Naive thymus-derived CD4-positive, alpha-beta T cell (primary cell): ENCODE results near the gene TTLL5. TPM values are rescaled to one million over a fixed set of nuclear protein-coding genes. Genes with fewer than 3 reads are reported as not detected.
A peak's percentile ranks its signal among the peaks of the same experiment; 100 is the strongest.

Experiments used
- ATAC-seq: fragments of 150-1000 bp; cut with Tn5 transposase; 2 replicates; pipeline ENCODE4 v1.10.0; 2021; ENCODE audit warnings: mild to moderate bottlenecking, moderate library complexity
- CTCF ChIA-PET: fragments of 350-600 bp; sonication (Branson Sonifier 250); formaldehyde crosslinking; loops from one replicate; lab custom pipeline; 2021; ENCODE audit warnings: antibody characterized with exemption; lab: Charles Lee
- POLR2A ChIA-PET: fragments of 350-600 bp; sonication (Branson Sonifier 250); formaldehyde crosslinking; loops from one replicate; lab custom pipeline; 2021; ENCODE audit warnings: antibody characterized with exemption, inconsistent platforms; lab: Charles Lee
- DNase-seq, 9 donors: peaks; one replicate each; pipeline versions ENCODE4 v3.0.0 to v3.0.0-alpha.2; 2020 to 2022; ENCODE audit warnings: mixed read lengths in 1 of 9
- H3K27ac ChIP-seq: one replicate; pipeline ENCODE4 v1.7.0; 2013; ENCODE audit warnings: mild to moderate bottlenecking, low read depth, low read length, moderate library complexity
- H3K27me3 ChIP-seq, 2 donors: one replicate each; pipeline ENCODE4 v1.7.0; 2013; ENCODE audit warnings: low read length in 2 of 2, mild to moderate bottlenecking in 2 of 2, moderate library complexity in 2 of 2; ENCODE audit not compliant: control insufficient read depth in 2 of 2, insufficient read depth in 2 of 2
- H3K36me3 ChIP-seq, 3 experiments: 1 replicate in 2 of 3; 2 replicates in 1 of 3; pipeline ENCODE4 v1.7.0; 2013; ENCODE audit warnings: low read length in 3 of 3, mild to moderate bottlenecking in 3 of 3, moderate library complexity in 1 of 3; ENCODE audit not compliant: insufficient read depth in 3 of 3, control insufficient read depth in 2 of 3
- H3K4me1 ChIP-seq, 2 donors: one replicate each; pipeline ENCODE4 v1.7.0; 2013; ENCODE audit warnings: low read length in 2 of 2, mild to moderate bottlenecking in 2 of 2, moderate library complexity in 1 of 2; ENCODE audit not compliant: control insufficient read depth in 2 of 2, insufficient read depth in 2 of 2
- H3K4me3 ChIP-seq: 2 replicates; pipeline ENCODE4 v1.7.0; 2013; ENCODE audit warnings: mild to moderate bottlenecking, low read length
- H3K9me3 ChIP-seq, 3 experiments: 1 replicate in 2 of 3; 2 replicates in 1 of 3; pipeline ENCODE4 v1.7.0; 2013; ENCODE audit warnings: low read length in 3 of 3; ENCODE audit not compliant: control insufficient read depth in 2 of 3
- H3K27ac Mint-ChIP-seq, 9 donors: one replicate each; pipeline ENCODE4 v1.8.0; 2020 to 2022; ENCODE audit warnings: mixed read lengths in 9 of 9, mild to moderate bottlenecking in 8 of 9, moderate library complexity in 5 of 9, inconsistent platforms in 2 of 9
- H3K27me3 Mint-ChIP-seq, 5 donors: one replicate each; pipeline ENCODE4 v1.8.0; 2021 to 2022; ENCODE audit warnings: mixed read lengths in 5 of 5, mild to moderate bottlenecking in 1 of 5
- H3K36me3 Mint-ChIP-seq, 5 donors: one replicate each; pipeline ENCODE4 v1.8.0; 2020 to 2022; ENCODE audit warnings: mixed read lengths in 5 of 5, mild to moderate bottlenecking in 3 of 5, inconsistent platforms in 1 of 5
- H3K4me1 Mint-ChIP-seq, 7 donors: one replicate each; pipeline ENCODE4 v1.8.0; 2020 to 2022; ENCODE audit warnings: mixed read lengths in 7 of 7, mild to moderate bottlenecking in 3 of 7, inconsistent platforms in 1 of 7
- H3K4me3 Mint-ChIP-seq, 10 donors: one replicate each; pipeline ENCODE4 v1.8.0; 2020 to 2022; ENCODE audit warnings: mild to moderate bottlenecking in 10 of 10, mixed read lengths in 10 of 10, moderate library complexity in 6 of 10, inconsistent platforms in 2 of 10
- H3K9me3 Mint-ChIP-seq, 11 donors: one replicate each; pipeline ENCODE4 v1.8.0; 2020 to 2022; ENCODE audit warnings: mixed read lengths in 11 of 11, mild to moderate bottlenecking in 4 of 11, inconsistent platforms in 1 of 11, moderate library complexity in 1 of 11
- intact Hi-C, 2 donors: fragments of 100-400 bp; cut with micrococcal nuclease; formaldehyde crosslinking; loops; one replicate each; pipeline ENCODE4 v1.15.1; 2023
- polyA plus RNA-seq, 2 donors: library from polyadenylated mRNA; unstranded; fragments of 300-500 nt; fragmentation: Illumina TruSeq; gene quantifications; one replicate each; pipeline ENCODE4 v1.2.3, GENCODE V29; 2021
- total RNA-seq, 6 experiments: library from RNA in 5 of 6; stranded (reverse) in 5 of 6; gene quantifications; 1 replicate in 5 of 6; 2 replicates in 1 of 6; pipeline ENCODE4 v1.2.3 and lab custom pipeline; 2021 to 2026

The TTLL5 gene
- total and polyA plus RNA-seq, 7 experiments from 2014 or later = 7.8 to 31.4 (median 21.5) TPM

DNA sequence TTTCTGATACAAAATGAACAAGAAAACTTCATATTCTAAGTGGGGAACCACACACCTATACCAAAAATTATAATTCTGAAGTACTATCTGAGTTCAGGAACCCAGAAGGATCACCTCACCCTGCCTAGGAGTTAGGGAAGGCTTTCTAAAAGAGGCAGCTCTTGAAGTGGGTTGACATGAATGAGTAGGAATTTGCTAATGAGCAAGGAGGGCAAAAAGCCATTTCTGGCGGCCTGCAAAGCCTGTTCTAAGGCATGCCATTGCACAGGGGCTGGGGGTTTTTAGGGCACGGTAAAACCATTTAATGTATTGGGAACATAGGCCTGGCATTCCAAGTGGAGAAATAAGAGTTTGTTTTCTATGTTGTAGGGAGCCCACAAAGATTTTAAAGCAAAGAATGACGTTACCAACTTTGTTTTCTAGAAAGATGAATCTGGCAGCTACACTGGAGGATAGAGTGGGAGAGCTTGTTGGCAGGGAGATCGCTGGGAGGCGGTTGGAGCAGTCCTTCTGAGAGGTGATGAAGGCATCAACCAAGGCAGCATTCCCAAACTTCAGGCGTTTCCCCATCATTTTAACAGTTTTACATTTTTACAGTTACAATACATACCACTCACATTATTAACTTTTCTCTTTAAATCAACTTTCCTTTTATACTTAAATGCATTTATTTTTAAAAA is 338.6 kb downstream of the TTLL5 start:
- Histone ChIP-seq H3K27me3 (no peaks in the 10 kb centered on the region), H3K36me3 (peaks cover 0 to 55% (median 4%) of the 10 kb centered on the region in 3 experiments), H3K27ac (no peak overlapping the region), H3K9me3 (no peaks in the 10 kb centered on the region), H3K4me3 (no peak overlapping the region), H3K4me1 (no peaks in the 10 kb centered on the region)
- Mint-ChIP-seq H3K4me3 (no peak overlapping the region), H3K9me3 (peaks cover 0 to 17% (median 11%) of the 10 kb centered on the region in 11 donors), H3K27ac (no peak overlapping the region), H3K27me3 (no peaks in the 10 kb centered on the region), H3K4me1 (no peaks in the 10 kb centered on the region), H3K36me3 (peaks cover 14 to 58% (median 54%) of the 10 kb centered on the region in 5 donors)
- ATAC-seq = no peak
- ChIA-PET POLR2A (no interaction called here), CTCF (no interaction called here)
- no peak for DNase-seq
- intact Hi-C loops = no loop called here

DNA sequence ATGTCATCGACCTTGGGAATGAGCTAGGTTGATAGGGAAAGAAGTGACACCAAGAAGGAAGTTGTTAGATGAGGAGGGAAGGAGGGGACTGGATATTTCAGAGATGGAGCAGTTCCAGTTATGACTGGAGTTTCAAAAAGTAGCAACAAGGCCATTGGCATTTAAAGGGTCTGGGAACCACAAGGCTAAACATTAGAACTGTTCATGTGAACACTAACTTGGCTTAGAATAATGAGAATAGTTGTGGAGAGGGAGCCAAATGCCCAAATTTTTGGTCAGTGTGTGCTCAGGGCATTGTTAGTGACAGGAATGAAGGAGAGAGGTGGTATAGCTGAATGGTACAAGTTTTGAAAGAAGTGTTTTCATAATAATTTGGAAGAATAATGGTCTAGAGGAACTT is 341.3 kb downstream of the TTLL5 start:
- Histone ChIP-seq H3K9me3 (no peaks in the 10 kb centered on the region), H3K4me1 (no peaks in the 10 kb centered on the region), H3K27me3 (no peaks in the 10 kb centered on the region), H3K36me3 (peaks cover 0 to 42% (median 0%) of the 10 kb centered on the region in 3 experiments), H3K27ac (no peak overlapping the region), H3K4me3 (no peak overlapping the region)
- ATAC-seq (no peak), DNase-seq (no peak)
- Mint-ChIP-seq H3K36me3 (peaks cover 20 to 70% (median 65%) of the 10 kb centered on the region in 5 donors), H3K27me3 (no peaks in the 10 kb centered on the region), H3K4me3 (no peak overlapping the region), H3K27ac (peak overlapping the region in 1 of 9 donors; percentile 16), H3K9me3 (peaks cover 0 to 29% (median 14%) of the 10 kb centered on the region in 11 donors), H3K4me1 (no peaks in the 10 kb centered on the region)
- CTCF ChIA-PET = interaction anchor here (0.6 kb wide), 1 partner anchor 1658 kb away, joined by 5 read pairs; no protein-coding TSS in a partner anchor
- intact Hi-C loops = no loop called here
- POLR2A ChIA-PET = no interaction called here

Other genes with a start within 250 kb of the TTLL5 start
- gene JDP2, start 233.2 kb upstream of the TTLL5 start, total RNA-seq = 10 to 100 TPM in 1 of 5 experiments, 1 to 10 TPM in 2, under 1 TPM in 2; 0.86 to 29.0 (median 1.5) TPM
- gene JDP2, start 233.2 kb upstream of the TTLL5 start, polyA plus RNA-seq = not detected
- gene BATF, start 138.8 kb upstream of the TTLL5 start, total RNA-seq = 10 to 100 TPM in 3 of 5 experiments, 1 to 10 TPM in 2; 6.8 to 70.0 (median 10.6) TPM
- gene BATF, start 138.8 kb upstream of the TTLL5 start, polyA plus RNA-seq = 10 to 100 TPM; 24.7 to 26.7 TPM
- 1 to 10 TPM in 4 of 5 experiments, under 1 TPM in 1; 0.80 to 9.4 (median 5.0) TPM for gene FLVCR2, start 82.6 kb upstream of the TTLL5 start, total RNA-seq
- 1 to 10 TPM; 1.6 to 2.2 TPM for gene FLVCR2, start 82.6 kb upstream of the TTLL5 start, polyA plus RNA-seq
- gene ERG28, start 370 bp upstream of the TTLL5 start, total RNA-seq = 10 to 100 TPM in 3 of 5 experiments, 1 to 10 TPM in 2; 7.6 to 17.0 (median 12.4) TPM
- gene ERG28, start 370 bp upstream of the TTLL5 start, polyA plus RNA-seq = 10 to 100 TPM; 23.4 to 37.1 TPM